ENCODE results near the gene PDGFRA.

Gene PDGFRA

GRCh38 chr4:54199919-54200318 lies 29.2 kb upstream of the PDGFRA start:
- TF ChIP-seq REST (IDR thresholded peaks at IDR 0.05; ENCODE audit: insufficient read depth in 1 of 2, low read depth in 2 of 2, low read length in 2 of 2), result no peak
- TF ChIP-seq POLR2AphosphoS5 (IDR thresholded peaks at IDR 0.05; ENCODE audit: low read depth, low read length), result no peak
- no peak for TF ChIP-seq TAF1 (IDR thresholded peaks at IDR 0.05; ENCODE audit: borderline replicate concordance, insufficient read depth, low read length)
- TF ChIP-seq SIN3A (IDR thresholded peaks at IDR 0.05; ENCODE audit: borderline replicate concordance, insufficient read depth, low read length), result no peak
- no peak for TF ChIP-seq FOXP2 (optimal IDR thresholded peaks at IDR 0.05; ENCODE audit: borderline replicate concordance, extremely low read depth, extremely low read length, insufficient read depth)

GRCh38 chr4:54209617-54210016 lies 19.5 kb upstream of the PDGFRA start:
- TF ChIP-seq TAF1 (IDR thresholded peaks at IDR 0.05; ENCODE audit: borderline replicate concordance, insufficient read depth, low read length) (no peak), REST (IDR thresholded peaks at IDR 0.05; ENCODE audit: insufficient read depth in 1 of 2, low read depth in 2 of 2, low read length in 2 of 2) (no peak), POLR2AphosphoS5 (IDR thresholded peaks at IDR 0.05; ENCODE audit: low read depth, low read length) (no peak), FOXP2 (optimal IDR thresholded peaks at IDR 0.05; ENCODE audit: borderline replicate concordance, extremely low read depth, extremely low read length, insufficient read depth) (no peak), SIN3A (IDR thresholded peaks at IDR 0.05; ENCODE audit: borderline replicate concordance, insufficient read depth, low read length) (no peak)

- TF ChIP-seq FOXP2 (optimal IDR thresholded peaks at IDR 0.05; ENCODE audit: borderline replicate concordance, extremely low read depth, extremely low read length, insufficient read depth) (no peak), SIN3A (IDR thresholded peaks at IDR 0.05; ENCODE audit: borderline replicate concordance, insufficient read depth, low read length) (no peak), POLR2AphosphoS5 (IDR thresholded peaks at IDR 0.05; ENCODE audit: low read depth, low read length) (no peak), REST (IDR thresholded peaks at IDR 0.05; ENCODE audit: insufficient read depth in 1 of 2, low read depth in 2 of 2, low read length in 2 of 2) (no peak), TAF1 (IDR thresholded peaks at IDR 0.05; ENCODE audit: borderline replicate concordance, insufficient read depth, low read length) (no peak)
Measured at GRCh38 chr4:54213001-54213400, 16.1 kb upstream of the PDGFRA start.

DNA sequence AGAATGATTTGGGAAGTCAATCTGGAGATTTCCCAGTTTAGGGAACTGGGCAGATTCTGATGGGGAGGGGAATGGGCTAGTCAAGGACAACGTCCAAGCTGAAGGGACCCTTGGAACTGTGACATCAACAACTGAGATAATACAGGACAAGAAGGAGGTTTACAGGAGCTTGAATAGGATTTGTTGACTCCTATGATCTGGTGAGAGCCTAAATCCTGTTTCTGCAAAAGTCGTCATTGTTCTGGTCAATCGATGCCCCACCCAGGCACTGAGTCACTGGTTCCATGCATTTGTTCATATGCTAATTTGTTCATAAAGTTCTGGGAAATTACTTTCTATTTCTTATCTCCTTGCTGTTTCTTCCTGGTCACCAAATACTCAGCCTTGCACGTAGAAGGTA lies 15.3 kb upstream of the PDGFRA start:
- no peak for TF ChIP-seq SIN3A (IDR thresholded peaks at IDR 0.05; ENCODE audit: borderline replicate concordance, insufficient read depth, low read length)
- no peak for TF ChIP-seq REST (IDR thresholded peaks at IDR 0.05; ENCODE audit: insufficient read depth in 1 of 2, low read depth in 2 of 2, low read length in 2 of 2)
- TF ChIP-seq FOXP2 (optimal IDR thresholded peaks at IDR 0.05; ENCODE audit: borderline replicate concordance, extremely low read depth, extremely low read length, insufficient read depth), result no peak
- no peak for TF ChIP-seq TAF1 (IDR thresholded peaks at IDR 0.05; ENCODE audit: borderline replicate concordance, insufficient read depth, low read length)
- no peak for TF ChIP-seq POLR2AphosphoS5 (IDR thresholded peaks at IDR 0.05; ENCODE audit: low read depth, low read length)

All from PFSK-1 (cell line).